Stimulated activated CD4-positive, alpha-beta T cell treated with anti-CD3 and anti-CD28 coated beads, TNF-alpha, amount 100 ng/mL, for 1 hour (primary cell): Measurements from ENCODE around the gene DNAAF9.
"Not testable (repeated sequence)": the region's sequence is repeated elsewhere in the genome, so short reads cannot be mapped to it uniquely, and the experiment has no call there.

ENCODE experiments used
- DNase-seq, 3 donors: peaks; one replicate each; pipeline ENCODE4 v3.0.0-alpha.2; 2020; ENCODE audit warnings: low read depth in 3 of 3, low spot score in 1 of 3

Gene DNAAF9

GRCh38 chr20:3407040-3407770 lies at the start of gene DNAAF9:
Gene DNAAF9, minus strand, starts transcription at chr20:3407669. Its CDS starts 112 bp downstream, at chr20:3407557.
- DNase-seq: peak; percentile 4 to 31 (median 25)

GRCh38 chr20:3456648-3457047 lies 49.2 kb upstream of the DNAAF9 start:
- no peak for DNase-seq

GRCh38 chr20:3454831-3455230 lies 47.4 kb upstream of the DNAAF9 start:
- DNase-seq: no peak

GRCh38 chr20:3452690-3453089 lies 45.2 kb upstream of the DNAAF9 start:
- no peak for DNase-seq

DNA sequence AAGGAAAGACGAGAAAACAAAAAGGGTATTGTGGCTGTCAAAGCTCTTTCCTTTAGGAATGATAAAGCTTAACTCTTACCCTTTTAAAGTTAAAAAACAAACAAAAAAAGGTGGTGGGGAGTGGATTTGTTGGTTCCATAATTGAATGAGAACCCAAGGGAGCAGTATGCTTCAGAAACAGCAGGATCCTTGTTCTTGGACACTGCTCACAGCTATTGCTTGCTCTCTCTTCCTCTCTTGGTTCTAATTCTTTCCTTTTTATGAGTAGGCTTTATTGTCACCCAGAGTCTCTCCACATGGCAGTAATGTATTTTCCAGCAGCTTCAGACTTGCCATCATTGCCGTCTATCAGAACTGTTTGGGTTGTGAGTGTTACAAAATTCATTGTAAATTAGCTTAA lies 44.7 kb upstream of the DNAAF9 start:
- DNase-seq: no peak

- no peak for DNase-seq
These were observed 41.9 kb upstream of the DNAAF9 start for GRCh38 chr20:3449319-3449718.

DNA sequence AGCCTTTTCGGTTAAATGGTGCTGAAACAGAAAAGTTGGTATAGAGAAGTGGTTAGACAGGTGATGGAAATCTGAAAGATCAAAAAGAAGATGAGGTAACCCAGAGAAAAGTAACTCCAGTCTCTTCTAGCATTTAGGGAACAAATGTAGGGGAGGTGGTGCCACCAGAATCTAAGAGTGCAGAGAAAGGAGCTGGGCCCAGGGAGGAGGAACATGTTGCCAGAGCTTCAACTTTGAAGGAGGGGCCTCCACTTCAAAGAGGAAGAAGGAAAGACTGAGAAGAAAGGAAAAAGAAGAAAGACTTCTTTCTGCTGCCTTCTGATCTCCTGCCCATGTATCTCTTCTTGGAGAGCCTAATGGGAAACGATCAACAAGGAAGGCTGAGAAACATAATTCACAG lies 39.9 kb upstream of the DNAAF9 start:
- no peak for DNase-seq

- DNase-seq: no peak
These were observed 39.3 kb upstream of the DNAAF9 start for GRCh38 chr20:3446779-3447178.

GRCh38 chr20:3436864-3437574 lies 29.6 kb upstream of the DNAAF9 start:
- no peak for DNase-seq

DNA sequence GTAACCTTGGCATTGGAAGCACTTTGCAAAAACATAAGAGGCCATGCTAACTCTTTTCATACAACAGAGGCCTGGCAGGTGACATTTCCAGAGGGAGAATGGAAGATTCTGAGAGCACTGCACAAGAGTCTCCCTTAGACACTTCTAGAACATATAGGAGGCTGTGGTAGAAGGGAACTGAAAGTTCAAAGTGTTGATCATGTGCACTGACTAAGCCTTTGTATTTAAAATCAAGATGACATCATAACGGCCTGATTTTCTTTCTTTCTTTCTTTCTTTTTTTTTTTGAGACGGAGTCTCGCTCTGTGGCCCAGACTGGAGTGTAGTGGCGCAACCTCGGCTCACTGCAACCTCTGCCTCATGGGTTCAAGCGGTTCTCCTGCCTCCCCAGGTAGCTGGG lies 26.8 kb upstream of the DNAAF9 start:
- no peak for DNase-seq

DNA sequence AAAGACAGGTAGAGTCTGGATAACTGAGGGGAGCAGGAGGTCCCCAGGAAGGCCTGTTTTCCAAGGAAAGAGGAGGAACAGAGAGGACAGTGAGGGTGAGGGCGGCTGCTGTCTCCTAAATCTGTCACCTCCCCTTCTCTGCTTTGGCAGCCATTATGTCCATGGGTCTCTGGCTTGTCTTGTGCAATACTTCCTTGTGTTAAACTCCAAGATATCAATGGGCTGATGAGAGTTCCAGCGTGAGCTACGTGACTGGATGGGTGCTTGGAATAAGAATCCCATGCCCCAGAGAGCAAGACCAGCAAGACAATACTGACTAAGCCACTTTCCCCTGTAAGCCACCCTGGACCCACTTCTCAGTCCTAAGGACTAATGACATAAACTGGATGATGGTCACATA lies 26.3 kb upstream of the DNAAF9 start:
- DNase-seq: no peak

DNA sequence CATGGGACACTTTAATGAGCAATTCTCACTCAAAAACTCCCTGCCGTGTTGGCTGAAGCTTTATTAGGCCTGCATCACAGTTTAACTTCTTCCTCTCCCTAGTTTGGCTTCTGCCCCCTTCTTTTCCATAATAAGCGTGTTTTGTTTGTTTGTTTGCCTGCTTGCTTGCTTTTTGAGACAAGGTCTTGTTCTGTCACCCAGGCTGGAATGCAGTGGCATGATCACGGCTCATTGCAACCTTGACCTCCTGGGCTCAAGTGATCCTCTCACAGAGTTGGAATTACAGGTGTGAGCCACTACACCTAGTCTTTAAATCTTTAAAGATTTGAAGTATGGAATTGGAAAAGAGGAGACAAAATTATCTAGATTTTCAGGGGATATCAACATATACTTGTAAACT lies 25.4 kb upstream of the DNAAF9 start:
- DNase-seq: no peak

DNA sequence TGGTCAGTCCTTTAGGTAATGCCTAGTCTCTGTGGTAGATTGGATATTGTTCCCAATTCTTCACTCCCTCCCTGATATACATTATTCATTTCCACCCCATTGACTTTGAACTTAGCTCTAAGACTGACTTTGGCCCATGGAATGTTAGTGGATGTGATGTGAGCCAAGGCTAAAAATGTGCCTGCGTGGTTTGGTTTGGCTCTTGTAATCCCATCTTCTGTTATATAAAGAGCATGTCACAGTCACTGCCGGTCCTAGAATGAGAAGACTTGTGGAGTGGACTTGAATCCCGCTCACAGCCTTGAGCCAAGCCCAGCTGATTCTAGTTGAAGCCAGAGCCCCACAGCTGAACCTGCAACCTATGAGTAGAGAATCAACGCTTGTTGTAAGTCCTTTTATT lies 23.6 kb upstream of the DNAAF9 start:
- no peak for DNase-seq

GRCh38 chr20:3430376-3431069 lies 23.1 kb upstream of the DNAAF9 start:
- DNase-seq: no peak

- not testable (repeated sequence) for DNase-seq
These were observed 19.3 kb upstream of the DNAAF9 start for GRCh38 chr20:3426766-3427165.

DNA sequence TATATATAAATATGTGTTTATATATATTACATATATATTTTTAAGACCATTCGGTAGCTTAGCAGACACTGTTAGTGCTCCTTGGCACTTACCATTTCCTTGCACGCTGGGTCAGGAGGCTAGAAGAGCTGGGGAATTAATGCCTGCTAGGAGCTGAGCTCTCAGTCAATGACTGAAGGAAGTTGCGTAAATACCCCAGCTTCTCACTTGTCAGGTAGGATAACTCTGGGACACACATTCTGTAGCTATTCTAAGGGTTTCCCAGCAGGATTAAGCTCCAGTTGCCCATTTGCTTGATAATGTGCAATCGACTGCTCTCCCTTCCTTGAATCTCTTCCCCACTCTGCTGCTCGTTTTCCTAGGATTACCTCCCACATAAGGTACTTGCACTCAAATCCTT lies 15.7 kb upstream of the DNAAF9 start:
- no peak for DNase-seq

- no peak for DNase-seq
These were observed 14.5 kb upstream of the DNAAF9 start for GRCh38 chr20:3421985-3422384.

DNA sequence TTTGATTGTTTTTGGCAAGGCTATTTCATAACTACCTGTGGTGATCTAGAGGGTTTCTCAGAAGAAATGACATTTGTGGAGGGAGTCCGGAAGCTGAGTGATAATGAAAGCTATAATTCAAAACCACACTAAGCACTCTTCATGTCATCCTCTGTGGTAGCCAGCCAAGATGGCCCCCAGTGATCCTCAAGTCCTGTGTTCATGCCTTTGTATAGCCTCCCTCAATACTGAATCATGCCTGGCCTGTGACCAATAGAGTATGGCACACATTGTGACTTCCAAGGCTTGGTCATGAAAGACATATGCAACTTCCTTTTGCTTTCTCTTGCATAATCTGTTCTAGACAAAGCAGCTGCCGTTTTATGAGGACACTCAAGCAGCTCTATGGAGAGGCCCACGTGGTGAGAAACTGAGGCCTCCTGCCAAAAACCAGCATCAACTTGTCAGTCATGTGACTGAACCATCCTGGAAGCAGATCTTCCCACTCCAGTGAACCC lies 12.8 kb upstream of the DNAAF9 start:
- no peak for DNase-seq

- DNase-seq: not testable (repeated sequence)
These were observed 10.7 kb upstream of the DNAAF9 start for GRCh38 chr20:3418161-3418560.

GRCh38 chr20:3414122-3414521 lies 6.7 kb upstream of the DNAAF9 start:
- no peak for DNase-seq

- DNase-seq: no peak
These were observed 6.0 kb upstream of the DNAAF9 start for GRCh38 chr20:3413393-3413889.
